Mammary microvascular endothelial cell (primary cell): ENCODE results near the gene PTPN4. TPM values are rescaled to one million over a fixed set of nuclear protein-coding genes. Genes with fewer than 3 reads are reported as not detected.

Source experiments
- total RNA-seq: library from RNA; depleted of rRNA; stranded (reverse); fragments of >200 nt; gene quantifications from 2 replicates; pipeline ENCODE4 v1.2.3, GENCODE V29; 2015

PTPN4 gene
- 11.9 and 14.5 TPM in 2 replicates for total RNA-seq

GRCh38 chr2:119759451-119760236, at the start of gene PTPN4:
TSS of gene PTPN4 (plus strand) at chr2:119759922. CDS start at chr2:119809854, 49,932 bp downstream.

GRCh38 chr2:120012771-120013596, 253.3 kb downstream of the PTPN4 start, which contains the start of gene EPB41L5:
TSS of gene EPB41L5 (plus strand) at chr2:120013077. CDS start at chr2:120019085, 6,008 bp downstream.

Other genes starting within 250 kb of the PTPN4 start
- gene SCTR, start 235.4 kb upstream of the PTPN4 start, total RNA-seq: not detected in 2 replicates
- 0.07 TPM in 1 of 2 replicates, not detected in the other for gene CFAP221, start 215.5 kb upstream of the PTPN4 start, total RNA-seq
- gene TMEM177, start 80.7 kb upstream of the PTPN4 start, total RNA-seq: 16.1 and 21.8 TPM in 2 replicates